Transverse colon (tissue), 4 donors: ENCODE measurements around the gene EPHB2.

Experiments
- CTCF ChIP-seq, 5 experiments: fragments of 200-600 bp in 3 of 5; fragments of 450-650 bp in 2 of 5; sonication (generic) in 3 of 5; IDR thresholded peaks; 1 replicate in 2 of 5; 2 replicates in 3 of 5; pipeline ENCODE4 v1.5.1; 2016 to 2017; ENCODE audit warnings: antibody characterized with exemption in 5 of 5, inconsistent platforms in 3 of 5, mild to moderate bottlenecking in 2 of 5, moderate library complexity in 1 of 5
- EP300 ChIP-seq: sonication (generic); formaldehyde crosslinking; IDR thresholded peaks from one replicate; pipeline ENCODE4 v1.6.1; 2017; ENCODE audit warnings: antibody characterized with exemption, low read depth
- POLR2A ChIP-seq: fragments of 450-650 bp; IDR thresholded peaks from one replicate; pipeline ENCODE4 v1.6.1; 2016; ENCODE audit warnings: antibody characterized with exemption, mild to moderate bottlenecking, moderate library complexity
- POLR2AphosphoS5 ChIP-seq, 3 donors: sonication (generic); formaldehyde crosslinking; IDR thresholded peaks; one replicate each; pipeline ENCODE4 v1.6.1; 2016; ENCODE audit warnings: antibody characterized with exemption in 3 of 3

GRCh38 chr1:22841142-22841541, 130.5 kb downstream of the EPHB2 start:
- TF ChIP-seq CTCF (IDR thresholded peaks at IDR 0.05) (no peak), EP300 (no peak), POLR2AphosphoS5 (IDR thresholded peaks at IDR 0.05) (no peak), POLR2A (no peak)
